Chondrocyte (in vitro differentiated cells): Measurements from ENCODE around the gene EHMT2. TPM values are rescaled to one million over a fixed set of nuclear protein-coding genes. Genes with fewer than 3 reads are reported as not detected.

Experiments
- DNase-seq: peaks from one replicate; pipeline ENCODE4 v3.0.0; 2021; ENCODE audit warnings: mixed read lengths, low spot score
- H3K27ac Mint-ChIP-seq: one replicate; pipeline ENCODE4 v1.8.0; 2021; ENCODE audit warnings: mild to moderate bottlenecking, moderate library complexity, mixed read lengths; ENCODE audit not compliant: unreplicated experiment
- H3K27me3 Mint-ChIP-seq: 2 replicates; pipeline ENCODE4 v1.8.0; 2021; ENCODE audit warnings: low read depth, mixed read lengths
- H3K36me3 Mint-ChIP-seq: 2 replicates; pipeline ENCODE4 v1.8.0; 2021; ENCODE audit warnings: low read depth, mixed read lengths
- H3K4me1 Mint-ChIP-seq: 2 replicates; pipeline ENCODE4 v1.8.0; 2021; ENCODE audit warnings: low read depth, mild to moderate bottlenecking, mixed read lengths
- H3K4me3 Mint-ChIP-seq: one replicate; pipeline ENCODE4 v1.8.0; 2021; ENCODE audit warnings: mild to moderate bottlenecking, moderate library complexity, mixed read lengths; ENCODE audit not compliant: unreplicated experiment
- H3K9me3 Mint-ChIP-seq: 2 replicates; pipeline ENCODE4 v1.8.0; 2021; ENCODE audit warnings: low read depth, mixed read lengths
- CTCF ChIP-seq: fragments of 200-600 bp; sonication (generic); IDR thresholded peaks from 2 replicates; pipeline ENCODE4 v1.5.0; 2021; ENCODE audit warnings: antibody characterized with exemption, mild to moderate bottlenecking, moderate library complexity
- total RNA-seq: library from RNA; stranded (reverse); gene quantifications from 3 replicates; pipeline ENCODE4 v1.2.1, GENCODE V29; 2021

The EHMT2 gene
- total RNA-seq, 1 donor from 2014 or later: 37.7 TPM

DNA sequence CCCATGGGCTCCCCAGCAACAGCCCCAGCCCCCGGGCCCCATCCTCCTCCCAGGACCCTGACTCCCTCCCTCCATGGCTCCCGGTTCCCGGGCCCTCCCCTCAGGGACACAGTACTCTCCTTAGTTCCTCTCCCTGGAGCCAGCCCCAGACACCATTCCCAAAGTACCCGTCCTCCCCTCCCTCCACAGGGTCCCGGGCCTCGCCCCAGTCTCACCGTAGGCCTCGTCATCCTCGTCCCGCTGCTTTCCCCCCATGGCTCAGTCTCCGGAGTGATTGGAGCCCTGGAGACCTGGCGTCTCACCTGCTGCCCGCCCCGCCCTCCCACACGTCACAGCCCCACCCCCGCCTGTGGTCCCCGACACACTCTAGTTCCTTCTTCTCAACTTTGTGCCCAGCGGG, 18.8 kb downstream of the EHMT2 start, which contains the start of gene SLC44A4:
TSS of gene SLC44A4 (minus strand) at position 272 of the 400 bp plus-strand sequence. CDS start at position 255, 17 bp downstream.
- Mint-ChIP-seq H3K36me3 (peaks cover 26% of the 10 kb centered on the region), H3K27me3 (no peaks in the 10 kb centered on the region), H3K9me3 (no peaks in the 10 kb centered on the region), H3K27ac (no peak within 1 kb of the TSS), H3K4me3 (no peak within 1 kb of the TSS), H3K4me1 (no peaks in the 10 kb centered on the region)
- TF ChIP-seq CTCF: no peak
- no peak for DNase-seq

DNA sequence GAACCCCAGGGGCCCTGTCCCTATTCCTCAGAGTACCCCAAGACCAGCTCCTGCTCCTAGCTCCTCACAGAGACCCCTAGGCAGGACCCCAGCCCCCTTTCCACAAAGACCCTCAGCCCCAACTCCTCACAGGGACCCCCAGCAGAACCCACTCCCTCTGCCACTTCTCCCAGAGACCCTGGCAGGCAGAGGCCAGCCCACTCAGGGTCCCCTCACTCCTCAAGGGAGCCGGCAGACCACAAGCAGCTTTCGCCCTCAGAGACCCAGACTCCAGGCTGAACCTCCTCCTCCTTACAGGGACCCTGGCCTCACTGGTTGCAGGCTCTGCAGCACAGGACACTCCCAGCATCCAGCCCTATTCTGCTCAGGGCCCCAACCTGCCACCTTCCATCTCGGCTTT, 19.3 kb downstream of the EHMT2 start:
- Mint-ChIP-seq H3K4me3 (no peak overlapping the region), H3K4me1 (no peaks in the 10 kb centered on the region), H3K36me3 (peaks cover 25% of the 10 kb centered on the region), H3K27me3 (no peaks in the 10 kb centered on the region), H3K27ac (no peak overlapping the region), H3K9me3 (no peaks in the 10 kb centered on the region)
- no peak for DNase-seq
- no peak for TF ChIP-seq CTCF

DNA sequence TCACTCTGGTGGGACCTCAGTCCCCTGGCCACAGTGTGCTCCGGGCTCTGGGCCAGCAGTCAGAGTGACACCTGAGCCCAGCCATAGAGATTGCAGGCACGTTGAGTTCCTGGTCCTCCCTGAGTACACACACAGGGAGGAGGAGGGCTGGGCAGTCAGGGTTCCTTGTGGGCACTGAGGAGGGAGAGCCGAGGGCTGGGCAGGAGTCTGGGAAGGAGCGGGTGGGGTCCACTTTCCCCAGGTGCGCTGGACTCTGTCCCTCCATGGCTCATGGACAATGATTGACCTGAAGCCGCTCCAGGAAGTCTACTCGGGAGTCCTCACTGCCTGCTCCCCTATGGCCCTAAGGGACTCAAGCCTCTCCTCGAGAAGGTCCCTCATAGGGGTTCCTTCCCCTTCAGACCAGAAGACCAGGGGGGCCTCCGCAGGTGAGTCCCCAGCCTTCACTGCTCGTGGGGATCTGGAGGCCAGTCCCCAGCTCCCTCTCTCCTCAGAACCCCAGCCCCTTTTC, 19.8 kb downstream of the EHMT2 start:
- Mint-ChIP-seq H3K4me3 (no peak overlapping the region), H3K27me3 (no peaks in the 10 kb centered on the region), H3K9me3 (no peaks in the 10 kb centered on the region), H3K36me3 (peaks cover 21% of the 10 kb centered on the region), H3K4me1 (no peaks in the 10 kb centered on the region), H3K27ac (no peak overlapping the region)
- no peak for DNase-seq
- no peak for TF ChIP-seq CTCF

- Mint-ChIP-seq H3K9me3 (no peaks in the 10 kb centered on the region), H3K4me3 (no peak overlapping the region), H3K27ac (no peak overlapping the region), H3K4me1 (no peaks in the 10 kb centered on the region), H3K36me3 (peaks cover 17% of the 10 kb centered on the region), H3K27me3 (no peaks in the 10 kb centered on the region)
- no peak for TF ChIP-seq CTCF
- DNase-seq: no peak
Measured at GRCh38 chr6:31877125-31877650, 20.3 kb downstream of the EHMT2 start.

GRCh38 chr6:31876357-31876756, 21.1 kb downstream of the EHMT2 start:
- no peak for TF ChIP-seq CTCF
- H3K27me3 Mint-ChIP-seq: no peaks in the 10 kb centered on the region
- DNase-seq: no peak
- H3K27ac Mint-ChIP-seq: no peak overlapping the region
- H3K4me3 Mint-ChIP-seq: no peak overlapping the region
- peaks cover 13% of the 10 kb centered on the region for H3K36me3 Mint-ChIP-seq
- H3K9me3 Mint-ChIP-seq: no peaks in the 10 kb centered on the region
- no peaks in the 10 kb centered on the region for H3K4me1 Mint-ChIP-seq
